IMR-90 (cell line): Measurements from ENCODE around the gene PDZRN3. TPM values are rescaled to one million over a fixed set of nuclear protein-coding genes. Genes with fewer than 3 reads are reported as not detected.

Source experiments
- ATAC-seq: fragments of 200-7000 bp; cut with Tn5 transposase; 2 replicates; pipeline ENCODE4 v1.9.1; 2020; ENCODE audit warnings: low read depth, mild to moderate bottlenecking, moderate library complexity
- BruUV-seq: library from RNA; stranded (reverse); fragments of 400-500 nt; replicated peaks from 2 replicates; lab custom pipeline; 2021; lab: Mats Ljungman, UMichigan
- CTCF ChIA-PET: fragments of 300-600 bp; formaldehyde crosslinking; extraction: SDS; loops from one replicate; lab custom pipeline; 2021; ENCODE audit warnings: antibody characterized with exemption; lab: Yijun Ruan, JAX
- POLR2A ChIA-PET: fragments of 300-600 bp; sonication (Branson Sonifier 250); formaldehyde crosslinking; loops from one replicate; lab custom pipeline; 2022; ENCODE audit warnings: antibody characterized with exemption; ENCODE audit not compliant: unreplicated experiment; lab: Charles Lee
- DNase-seq: peaks from one replicate; pipeline ENCODE4 v3.0.0; 2013
- H2AFZ ChIP-seq: replicated peaks from 2 replicates; pipeline ENCODE3; 2013; ENCODE audit warnings: low read length, mild to moderate bottlenecking; ENCODE audit not compliant: poor library complexity
- H2AK5ac ChIP-seq: 2 replicates; pipeline ENCODE4 v1.6.1; 2013; ENCODE audit warnings: low read depth, low read length, inconsistent platforms
- H2AK9ac ChIP-seq: replicated peaks from 2 replicates; pipeline ENCODE3; 2013; ENCODE audit warnings: mild to moderate bottlenecking, low read depth, low read length, moderate library complexity; ENCODE audit not compliant: poor library complexity
- H2BK120ac ChIP-seq: 2 replicates; pipeline ENCODE4 v1.6.1; 2013; ENCODE audit warnings: low read depth, low read length, inconsistent platforms
- H2BK15ac ChIP-seq: 3 replicates; pipeline ENCODE4 v1.6.1; 2013; ENCODE audit warnings: low read depth, low read length, inconsistent platforms
- H2BK20ac ChIP-seq: 2 replicates; pipeline ENCODE4 v1.6.1; 2013; ENCODE audit warnings: low read depth, mild to moderate bottlenecking, inconsistent platforms, low read length, moderate library complexity
- H2BK5ac ChIP-seq: 2 replicates; pipeline ENCODE4 v1.6.1; 2013; ENCODE audit warnings: mild to moderate bottlenecking, low read depth, low read length, inconsistent platforms; ENCODE audit not compliant: poor library complexity, severe bottlenecking
- H3K14ac ChIP-seq: replicated peaks from 2 replicates; pipeline ENCODE4 v1.6.1; 2013; ENCODE audit warnings: low read depth, low read length, inconsistent platforms
- H3K18ac ChIP-seq: 2 replicates; pipeline ENCODE4 v1.6.1; 2013; ENCODE audit warnings: low read depth, low read length, control low read depth
- H3K23ac ChIP-seq: 2 replicates; pipeline ENCODE4 v1.6.1; 2013; ENCODE audit warnings: low read depth, low read length, inconsistent platforms
- H3K27ac ChIP-seq: 2 replicates; pipeline ENCODE4 v1.5.1; 2013; ENCODE audit warnings: mild to moderate bottlenecking, control low read depth, low read length; ENCODE audit not compliant: insufficient read depth
- H3K27me3 ChIP-seq: 2 replicates; pipeline ENCODE4 v1.6.1; 2013; ENCODE audit warnings: low read length; ENCODE audit not compliant: control insufficient read depth, insufficient read depth
- H3K36me3 ChIP-seq: 2 replicates; pipeline ENCODE4 v1.6.1; 2013; ENCODE audit warnings: low read length, mixed read lengths; ENCODE audit not compliant: control insufficient read depth, insufficient read depth
- H3K4ac ChIP-seq: 2 replicates; pipeline ENCODE4 v1.6.1; 2013; ENCODE audit warnings: low read depth, low read length, inconsistent platforms
- H3K4me1 ChIP-seq: 2 replicates; pipeline ENCODE4 v1.6.1; 2013; ENCODE audit warnings: low read length, mixed read lengths; ENCODE audit not compliant: control insufficient read depth, insufficient read depth
- H3K4me2 ChIP-seq: 2 replicates; pipeline ENCODE4 v1.6.1; 2013; ENCODE audit warnings: low read depth, mild to moderate bottlenecking, control low read depth, low read length, moderate library complexity
- H3K4me3 ChIP-seq: 2 replicates; pipeline ENCODE4 v1.5.1; 2013; ENCODE audit warnings: low read depth, mild to moderate bottlenecking, control low read depth, low read length, moderate library complexity; ENCODE audit not compliant: insufficient read depth
- H3K56ac ChIP-seq: 2 replicates; pipeline ENCODE4 v1.6.1; 2013; ENCODE audit warnings: low read length, inconsistent platforms; ENCODE audit not compliant: insufficient read depth; ENCODE audit errors: extremely low read depth
- H3K79me1 ChIP-seq, 2 experiments: 2 replicates each; pipeline ENCODE4 v1.6.1; 2013; ENCODE audit warnings: low read length in 2 of 2, inconsistent platforms in 1 of 2, low read depth in 1 of 2
- H3K9ac ChIP-seq: 2 replicates; pipeline ENCODE4 v1.6.1; 2013; ENCODE audit warnings: low read depth, low read length, control low read depth
- H3K9me1 ChIP-seq: 2 replicates; pipeline ENCODE4 v1.6.1; 2013; ENCODE audit warnings: low read length, inconsistent platforms; ENCODE audit not compliant: insufficient read depth
- H3K9me3 ChIP-seq: 2 replicates; pipeline ENCODE4 v1.6.1; 2013; ENCODE audit warnings: low read length; ENCODE audit not compliant: control insufficient read depth, insufficient read depth
- H4K20me1 ChIP-seq: 2 replicates; pipeline ENCODE4 v1.6.1; 2013; ENCODE audit warnings: low read length, inconsistent platforms; ENCODE audit not compliant: insufficient read depth
- H4K5ac ChIP-seq: 2 replicates; pipeline ENCODE4 v1.6.1; 2013; ENCODE audit warnings: mild to moderate bottlenecking, low read depth, low read length, control low read depth
- H4K8ac ChIP-seq, 2 experiments: 2 replicates each; pipeline ENCODE4 v1.6.1; 2013; ENCODE audit warnings: low read depth in 2 of 2, low read length in 2 of 2, control low read depth in 1 of 2, inconsistent platforms in 1 of 2
- H4K91ac ChIP-seq: 2 replicates; pipeline ENCODE4 v1.6.1; 2013; ENCODE audit warnings: low read depth, low read length, inconsistent platforms; ENCODE audit not compliant: insufficient read depth
- BHLHE40 ChIP-seq: fragments of 150-350 bp; IDR thresholded peaks from 2 replicates; pipeline ENCODE4 v1.6.1; 2016; ENCODE audit warnings: mild to moderate bottlenecking, low read depth, low read length
- CEBPB ChIP-seq: IDR thresholded peaks from 2 replicates; pipeline ENCODE4 v1.6.1; 2012; ENCODE audit warnings: low read depth, low read length, improper control_type of control experiment
- CHD1 ChIP-seq: IDR thresholded peaks from 2 replicates; pipeline ENCODE4 v1.6.1; 2012; ENCODE audit warnings: low read depth, low read length, improper control_type of control experiment
- CTCF ChIP-seq: conservative IDR thresholded peaks from 2 replicates; pipeline ENCODE4 v1.5.1; 2012; ENCODE audit warnings: mild to moderate bottlenecking, low read depth, low read length, improper control_type of control experiment
- ELK1 ChIP-seq: fragments of 150-350 bp; IDR thresholded peaks from 2 replicates; pipeline ENCODE4 v1.6.1; 2016; ENCODE audit warnings: low read depth, mild to moderate bottlenecking, low read length, moderate library complexity, borderline replicate concordance
- FOS ChIP-seq: fragments of 150-350 bp; IDR thresholded peaks from 2 replicates; pipeline ENCODE4 v1.6.1; 2016; ENCODE audit warnings: low read depth, low read length
- MAFK ChIP-seq: IDR thresholded peaks from 2 replicates; pipeline ENCODE4 v1.6.1; 2012; ENCODE audit warnings: low read depth, low read length, improper control_type of control experiment
- MAZ ChIP-seq: IDR thresholded peaks from 2 replicates; pipeline ENCODE4 v1.6.1; 2012; ENCODE audit warnings: low read depth, mild to moderate bottlenecking, low read length, improper control_type of control experiment, moderate library complexity, borderline replicate concordance
- MXI1 ChIP-seq: IDR thresholded peaks from 2 replicates; pipeline ENCODE4 v1.6.1; 2012; ENCODE audit warnings: low read depth, mild to moderate bottlenecking, low read length, moderate library complexity, borderline replicate concordance
- NFE2L2 ChIP-seq: fragments of 150-350 bp; IDR thresholded peaks from 2 replicates; pipeline ENCODE4 v1.6.1; 2016; ENCODE audit warnings: low read depth, mild to moderate bottlenecking, low read length
- RAD21 ChIP-seq: IDR thresholded peaks from 2 replicates; pipeline ENCODE4 v1.6.1; 2012; ENCODE audit warnings: low read length, improper control_type of control experiment
- RCOR1 ChIP-seq: IDR thresholded peaks from 2 replicates; pipeline ENCODE4 v1.6.1; 2012; ENCODE audit warnings: mild to moderate bottlenecking, low read length, improper control_type of control experiment; ENCODE audit not compliant: insufficient replicate concordance
- RFX5 ChIP-seq: IDR thresholded peaks from 2 replicates; pipeline ENCODE4 v1.8.0; 2012; ENCODE audit warnings: low read depth, mild to moderate bottlenecking, low read length, moderate library complexity
- SMC3 ChIP-seq: fragments of 150-350 bp; IDR thresholded peaks from 2 replicates; pipeline ENCODE4 v1.6.1; 2016; ENCODE audit warnings: low read depth, mild to moderate bottlenecking, antibody characterized with exemption, low read length, moderate library complexity
- WGBS, 2 experiments: methylation state at CpG; one replicate each; pipeline versions ENCODE4 v1.1.5 to v1.1.7; 2013; ENCODE audit warnings: missing lambda C conversion rate in 2 of 2; ENCODE audit not compliant: insufficient read length in 1 of 2; ENCODE audit errors: extremely low coverage in 2 of 2; 5-methylcytosine and 5-hydroxymethylcytosine counted together
- dilution Hi-C: fragments of 300-500 bp; cut with HindIII; formaldehyde crosslinking; loops from one replicate; pipeline ENCODE4 v1.14.3; 2018; ENCODE audit warnings: low sequenced_read_pairs; ENCODE audit not compliant: unreplicated experiment
- in situ Hi-C: fragments of 300-500 bp; cut with MboI; formaldehyde crosslinking; loops from 3 replicates; pipeline ENCODE4 v1.14.3; 2019; ENCODE audit warnings: low sequenced_read_pairs, inconsistent platforms, mixed read lengths
- intact Hi-C: fragments of 100-400 bp; cut with micrococcal nuclease; formaldehyde crosslinking; loops from 2 replicates; pipeline ENCODE4 v1.10.0; 2022
- polyA plus RNA-seq, 3 experiments: library from polyadenylated mRNA; depleted of rRNA; stranded (reverse); fragments of >200 nt; gene quantifications; 2 replicates each; pipeline ENCODE4 v1.2.3, GENCODE V29; 2012; ENCODE audit warnings: low replicate concordance in 1 of 3
- total RNA-seq: library from RNA; depleted of rRNA; stranded (reverse); fragments of >200 nt; gene quantifications from 2 replicates; pipeline ENCODE4 v1.2.3, GENCODE V29; 2012

PDZRN3 gene
- total and polyA plus RNA-seq, 2 of the 4 experiments (the other 2 are of a cell fraction) = 9.4 to 17.0 TPM

- Histone ChIP-seq H4K20me1 (peaks cover 4% of the 10 kb centered on the region; the same call in 1 of the 2 replicates), H3K27ac (0 out of 2 replicates have a peak overlapping the region, but pooled peaks have one; percentile 13), H2AK9ac (no peak overlapping the region), H3K4me3 (no peak overlapping the region), H2AK5ac (0 out of 2 replicates have a peak overlapping the region, but pooled peaks have one; percentile 5), H3K4ac (peak overlapping the region; percentile 19; the same call in 1 of the 2 replicates), H3K14ac (peak overlapping the region; percentile 52), H3K9ac (no peak overlapping the region), H4K8ac (no peak overlapping the region; a peak in 1 of 4 replicates), H2AFZ (no peak overlapping the region), H2BK20ac (no peak overlapping the region), H3K79me1 (peaks cover 0 to 11% of the 10 kb centered on the region in 2 experiments; a peak in 1 of 4 replicates), H3K9me3 (no peaks in the 10 kb centered on the region), H3K56ac (no peak overlapping the region), H2BK120ac (peak overlapping the region; percentile 24; the same call in 1 of the 2 replicates), H3K27me3 (no peaks in the 10 kb centered on the region), H4K91ac (peak overlapping the region; percentile 8; the same call in 1 of the 2 replicates), H2BK5ac (no peak overlapping the region), H3K23ac (no peak overlapping the region), H3K4me2 (no peak overlapping the region), H3K18ac (peak overlapping the region; percentile 51; the same call in 1 of the 2 replicates), H4K5ac (peak overlapping the region; percentile 30), H3K4me1 (peaks cover 6% of the 10 kb centered on the region; the same call in 1 of the 2 replicates), H3K9me1 (peaks cover 6% of the 10 kb centered on the region; the same call in 1 of the 2 replicates), H3K36me3 (no peaks in the 10 kb centered on the region), H2BK15ac (no peak overlapping the region)
- TF ChIP-seq RCOR1 = no peak
- no peak for TF ChIP-seq CHD1
- no peak for TF ChIP-seq MAZ
- TF ChIP-seq MAFK = no peak
- no peak for TF ChIP-seq CEBPB
- no peak for TF ChIP-seq RFX5
- no peak for TF ChIP-seq RAD21
- no peak for TF ChIP-seq BHLHE40
- no peak for TF ChIP-seq ELK1
- TF ChIP-seq CTCF = no peak
- no peak for TF ChIP-seq NFE2L2
- no peak for TF ChIP-seq MXI1
- no peak for TF ChIP-seq FOS
- no peak for TF ChIP-seq SMC3
- no peak for DNase-seq
- no TSS peak for BruUV-seq
- in situ Hi-C loops (no loop called here), intact Hi-C loops (no loop called here), dilution Hi-C loops (no loop called here)
- ATAC-seq = no peak
- WGBS, 2 experiments = 100% methylated on average over 1 of the region's 4 CpGs; no CpG with 5 or more reads in 1 of the 2 experiments
- POLR2A ChIA-PET = no interaction called here
- CTCF ChIA-PET = interaction anchor here (1.0 kb wide), 1 partner anchor 51 kb away, joined by 3 read pairs; no protein-coding TSS in a partner anchor
These were observed 206.1 kb downstream of the PDZRN3 start for GRCh38 chr3:73418681-73419080.
